Muscle layer of colon (tissue), 2 donors: ENCODE data around the gene PC.
"Not testable (repeated sequence)": the region's sequence is repeated elsewhere in the genome, so short reads cannot be mapped to it uniquely, and the experiment has no call there.

Experiments
- H3K27ac ChIP-seq: one replicate; pipeline ENCODE4 v1.7.0; 2013; ENCODE audit warnings: low read depth, mild to moderate bottlenecking, low read length, moderate library complexity
- H3K27me3 ChIP-seq, 2 donors: one replicate each; pipeline ENCODE4 v1.7.0; 2013; ENCODE audit warnings: low read length in 2 of 2, mild to moderate bottlenecking in 2 of 2; ENCODE audit not compliant: insufficient read depth in 2 of 2, control insufficient read depth in 1 of 2
- H3K36me3 ChIP-seq: one replicate; pipeline ENCODE4 v1.7.0; 2013; ENCODE audit warnings: mild to moderate bottlenecking, low read length; ENCODE audit not compliant: insufficient read depth
- H3K4me1 ChIP-seq: one replicate; pipeline ENCODE4 v1.7.0; 2013; ENCODE audit warnings: mild to moderate bottlenecking, low read length; ENCODE audit not compliant: insufficient read depth
- H3K4me3 ChIP-seq, 2 donors: one replicate each; pipeline ENCODE4 v1.7.0; 2013; ENCODE audit warnings: low read length in 2 of 2, low read depth in 1 of 2, mild to moderate bottlenecking in 1 of 2, moderate library complexity in 1 of 2
- H3K9ac ChIP-seq: one replicate; pipeline ENCODE4 v1.7.0; 2013; ENCODE audit warnings: low read length
- H3K9me3 ChIP-seq: one replicate; pipeline ENCODE4 v1.7.0; 2013; ENCODE audit warnings: mild to moderate bottlenecking, low read length
- donor health status: abdominal sarcoma.
- donor health status: Adenocarcinoma of cecum.

PC gene, protein sequence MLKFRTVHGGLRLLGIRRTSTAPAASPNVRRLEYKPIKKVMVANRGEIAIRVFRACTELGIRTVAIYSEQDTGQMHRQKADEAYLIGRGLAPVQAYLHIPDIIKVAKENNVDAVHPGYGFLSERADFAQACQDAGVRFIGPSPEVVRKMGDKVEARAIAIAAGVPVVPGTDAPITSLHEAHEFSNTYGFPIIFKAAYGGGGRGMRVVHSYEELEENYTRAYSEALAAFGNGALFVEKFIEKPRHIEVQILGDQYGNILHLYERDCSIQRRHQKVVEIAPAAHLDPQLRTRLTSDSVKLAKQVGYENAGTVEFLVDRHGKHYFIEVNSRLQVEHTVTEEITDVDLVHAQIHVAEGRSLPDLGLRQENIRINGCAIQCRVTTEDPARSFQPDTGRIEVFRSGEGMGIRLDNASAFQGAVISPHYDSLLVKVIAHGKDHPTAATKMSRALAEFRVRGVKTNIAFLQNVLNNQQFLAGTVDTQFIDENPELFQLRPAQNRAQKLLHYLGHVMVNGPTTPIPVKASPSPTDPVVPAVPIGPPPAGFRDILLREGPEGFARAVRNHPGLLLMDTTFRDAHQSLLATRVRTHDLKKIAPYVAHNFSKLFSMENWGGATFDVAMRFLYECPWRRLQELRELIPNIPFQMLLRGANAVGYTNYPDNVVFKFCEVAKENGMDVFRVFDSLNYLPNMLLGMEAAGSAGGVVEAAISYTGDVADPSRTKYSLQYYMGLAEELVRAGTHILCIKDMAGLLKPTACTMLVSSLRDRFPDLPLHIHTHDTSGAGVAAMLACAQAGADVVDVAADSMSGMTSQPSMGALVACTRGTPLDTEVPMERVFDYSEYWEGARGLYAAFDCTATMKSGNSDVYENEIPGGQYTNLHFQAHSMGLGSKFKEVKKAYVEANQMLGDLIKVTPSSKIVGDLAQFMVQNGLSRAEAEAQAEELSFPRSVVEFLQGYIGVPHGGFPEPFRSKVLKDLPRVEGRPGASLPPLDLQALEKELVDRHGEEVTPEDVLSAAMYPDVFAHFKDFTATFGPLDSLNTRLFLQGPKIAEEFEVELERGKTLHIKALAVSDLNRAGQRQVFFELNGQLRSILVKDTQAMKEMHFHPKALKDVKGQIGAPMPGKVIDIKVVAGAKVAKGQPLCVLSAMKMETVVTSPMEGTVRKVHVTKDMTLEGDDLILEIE

DNA sequence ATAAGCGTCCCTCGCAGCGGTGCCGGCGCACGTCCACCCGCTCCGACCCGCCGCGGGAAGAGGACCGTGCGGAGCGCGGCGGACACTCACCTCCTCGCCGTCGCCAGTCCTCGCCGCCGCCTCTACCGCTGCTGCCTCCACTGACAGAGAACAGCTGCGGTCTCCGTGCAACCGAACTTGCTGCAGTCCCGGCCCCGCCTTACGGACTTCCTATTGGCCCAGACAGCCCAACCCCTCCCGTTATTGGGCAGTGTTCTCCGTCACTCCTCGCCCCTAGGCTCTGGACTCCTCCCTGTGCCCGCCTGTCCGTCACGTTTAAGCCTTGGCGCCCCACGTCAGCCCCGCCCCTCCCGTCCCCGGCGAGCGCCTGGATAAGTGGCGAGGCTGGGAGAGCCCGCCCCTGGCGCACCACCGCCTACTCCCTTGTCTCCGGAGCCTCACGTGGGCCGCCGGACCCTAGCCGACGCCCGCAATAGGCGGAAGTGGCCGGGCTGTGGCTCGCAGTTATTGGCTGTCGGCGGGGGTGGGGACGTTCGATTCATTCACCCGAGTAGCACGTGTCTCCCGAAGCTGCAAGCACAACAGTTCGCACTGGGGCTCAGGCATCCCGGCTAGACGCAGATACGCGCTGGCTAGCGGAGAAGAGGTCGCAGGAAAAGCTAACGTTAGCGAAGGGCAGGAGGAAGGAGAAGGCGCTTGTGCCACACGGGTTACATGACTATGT, at the start of gene PC:
Gene PC, minus strand, starts transcription at position 152 of the 724 bp plus-strand sequence. CDS start 86,224 bp downstream, outside the sequence.
- no peaks in the 10 kb centered on the region for H3K36me3 ChIP-seq
- no peak within 1 kb of the TSS for H3K27ac ChIP-seq
- peaks cover 10% of the 10 kb centered on the region for H3K4me1 ChIP-seq
- no peak within 1 kb of the TSS for H3K9ac ChIP-seq
- H3K9me3 ChIP-seq = no peaks in the 10 kb centered on the region
- H3K4me3 ChIP-seq = peak within 1 kb of the TSS; percentile 52 to 75
- H3K27me3 ChIP-seq = no peaks in the 10 kb centered on the region

DNA sequence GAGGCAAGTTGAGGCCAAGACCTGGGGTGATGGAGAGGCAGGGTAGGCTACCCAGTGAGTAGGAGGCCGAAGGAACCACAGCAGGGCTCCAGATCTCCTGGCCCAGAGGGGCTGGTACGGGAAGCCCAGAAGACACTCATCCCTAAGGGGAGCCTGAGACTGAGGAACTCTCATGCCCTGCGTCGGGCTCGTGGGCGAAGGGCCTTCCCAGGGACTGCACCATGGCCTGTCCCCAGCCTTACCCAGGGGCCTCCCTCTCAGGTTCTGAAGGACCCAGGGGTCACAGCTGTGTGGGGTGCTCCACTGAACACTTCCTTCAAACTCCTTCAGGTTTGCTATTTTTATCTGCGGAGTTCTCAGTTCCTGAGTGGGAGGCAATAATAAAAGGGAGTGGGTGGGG, 48.9 kb upstream of the PC start:
- no peak overlapping the region for H3K27ac ChIP-seq
- H3K9ac ChIP-seq = no peak overlapping the region
- H3K4me1 ChIP-seq = no peaks in the 10 kb centered on the region
- H3K36me3 ChIP-seq = no peaks in the 10 kb centered on the region
- H3K4me3 ChIP-seq = no peak overlapping the region
- H3K9me3 ChIP-seq = no peaks in the 10 kb centered on the region
- no peaks in the 10 kb centered on the region for H3K27me3 ChIP-seq

DNA sequence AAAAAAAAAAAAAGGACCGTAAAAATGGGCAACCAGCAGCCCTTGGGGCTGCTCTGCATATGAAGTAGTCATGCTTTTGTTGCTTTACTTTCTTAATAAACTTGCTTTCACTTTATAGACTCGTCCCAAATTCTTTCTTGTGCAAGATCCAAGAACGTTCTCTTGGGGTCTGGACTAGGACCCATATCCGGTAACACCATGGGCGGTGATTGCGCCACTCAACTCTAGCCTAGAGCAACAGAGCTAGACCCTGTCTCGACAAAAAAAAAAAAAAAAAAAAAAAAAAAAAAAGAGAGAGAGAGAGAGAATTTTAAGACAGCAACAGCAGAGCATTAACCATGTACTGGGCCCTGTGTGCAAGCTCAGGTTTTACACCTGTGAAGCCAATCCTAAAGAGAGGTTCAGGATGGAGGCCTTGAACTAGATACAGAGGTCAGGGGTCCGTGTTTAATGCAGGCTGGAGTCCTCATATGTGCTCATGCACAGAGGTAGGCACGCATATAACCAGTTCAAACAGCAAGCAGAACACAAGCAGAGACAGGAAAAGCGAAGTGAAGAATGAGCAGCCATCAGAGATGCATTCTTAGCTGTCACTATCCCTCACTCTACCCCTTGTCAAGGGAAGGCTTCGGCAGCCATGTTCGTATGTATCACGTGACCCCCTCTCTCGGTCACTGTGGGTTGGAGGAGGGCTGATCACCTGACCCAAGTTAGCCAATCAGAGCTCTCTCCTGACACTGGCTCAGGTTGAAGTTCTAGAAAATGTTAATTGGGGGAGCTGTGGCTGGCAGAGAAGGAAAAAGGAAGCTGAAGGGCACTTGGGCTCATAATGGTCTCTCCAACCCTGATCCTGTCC, 48.1 kb upstream of the PC start:
- Histone ChIP-seq H3K36me3 (no peaks in the 10 kb centered on the region), H3K9ac (no peak overlapping the region), H3K9me3 (no peaks in the 10 kb centered on the region), H3K4me3 (no peak overlapping the region), H3K27me3 (no peaks in the 10 kb centered on the region), H3K27ac (no peak overlapping the region), H3K4me1 (no peaks in the 10 kb centered on the region)

DNA sequence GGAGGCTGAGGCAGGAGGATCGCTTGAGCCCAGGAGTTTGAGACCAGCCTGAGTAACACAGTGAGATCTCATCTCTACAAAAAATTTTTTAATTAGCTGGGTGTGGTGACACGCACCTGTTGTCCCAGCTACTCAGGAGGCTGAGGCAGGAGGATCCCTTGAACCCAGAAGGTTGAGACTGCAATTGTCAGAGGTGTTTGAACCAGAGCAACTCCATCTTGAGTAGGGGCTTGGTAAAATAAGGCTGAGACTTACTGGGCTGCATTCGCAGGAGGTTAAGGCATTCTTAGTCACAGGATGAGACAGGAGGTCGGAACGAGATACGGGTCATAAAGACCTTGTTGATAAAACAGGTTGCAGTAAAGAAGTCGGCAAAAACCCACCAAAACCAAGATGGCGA, 47.0 kb upstream of the PC start:
- not testable (repeated sequence) for H3K9me3 ChIP-seq, H3K27ac ChIP-seq, H3K36me3 ChIP-seq, H3K9ac ChIP-seq, H3K4me3 ChIP-seq, H3K4me1 ChIP-seq, H3K27me3 ChIP-seq

DNA sequence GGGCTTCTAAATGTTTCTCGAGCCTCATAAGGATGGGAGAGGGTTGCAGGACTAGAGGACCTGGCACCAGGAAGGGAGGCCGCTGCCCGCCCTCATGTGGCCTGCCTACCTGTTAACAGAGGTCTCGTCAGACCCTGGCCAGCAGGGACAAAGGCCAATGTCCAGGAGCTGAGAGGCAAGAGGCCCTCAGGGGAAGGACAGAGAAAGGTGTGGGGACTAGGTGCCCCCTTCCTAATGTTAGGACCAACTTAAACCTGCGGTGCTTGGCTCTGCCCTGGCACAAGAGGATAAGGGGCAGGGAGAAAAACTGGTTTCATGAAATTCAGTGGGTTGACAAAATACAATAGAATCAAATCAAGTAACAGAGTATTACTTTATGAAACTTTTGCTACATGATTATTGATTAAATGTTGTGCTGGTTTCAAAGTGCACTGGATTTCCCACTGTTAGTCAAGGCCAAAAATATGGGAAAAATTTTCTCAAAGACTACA, 44.8 kb upstream of the PC start:
- H3K4me3 ChIP-seq = no peak overlapping the region
- no peak overlapping the region for H3K27ac ChIP-seq
- no peaks in the 10 kb centered on the region for H3K9me3 ChIP-seq

DNA sequence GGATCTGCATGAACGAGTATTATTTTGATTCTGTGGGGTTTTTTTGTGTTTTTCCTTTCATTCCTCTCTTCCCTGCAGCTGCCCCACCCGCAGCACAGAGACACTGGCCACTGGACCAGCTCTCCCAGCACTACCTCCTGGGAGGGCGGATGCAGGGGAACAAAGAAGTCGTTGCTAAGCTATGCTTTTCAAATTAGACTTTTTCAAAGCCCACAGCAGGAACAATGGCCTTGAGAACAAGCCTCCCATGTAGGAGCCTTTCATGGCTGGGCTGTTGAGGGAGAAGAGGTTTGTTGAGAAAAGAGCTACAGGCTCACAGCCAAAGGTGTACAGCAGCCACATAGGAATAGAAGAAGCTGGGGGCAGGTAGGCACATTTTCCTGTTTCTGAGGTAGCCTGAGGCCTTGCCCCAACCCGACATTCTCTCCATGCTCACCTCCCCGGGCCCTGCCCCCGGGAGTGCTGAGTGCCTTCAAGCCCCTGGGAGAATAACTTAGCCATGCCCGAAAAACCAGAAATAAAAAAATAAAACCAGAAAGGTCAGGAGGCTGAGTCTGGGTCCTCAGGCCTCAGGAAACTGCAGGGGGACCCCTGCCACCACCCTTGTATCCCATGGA, 44.2 kb upstream of the PC start:
- Histone ChIP-seq H3K9ac (no peak overlapping the region), H3K9me3 (no peaks in the 10 kb centered on the region), H3K4me1 (no peaks in the 10 kb centered on the region), H3K4me3 (no peak overlapping the region), H3K27ac (no peak overlapping the region), H3K36me3 (no peaks in the 10 kb centered on the region), H3K27me3 (no peaks in the 10 kb centered on the region)

More for the DNA sequence above, 44.8 kb upstream of the PC start:
- no peaks in the 10 kb centered on the region for H3K36me3 ChIP-seq
- no peak overlapping the region for H3K9ac ChIP-seq
- no peaks in the 10 kb centered on the region for H3K27me3 ChIP-seq
- no peaks in the 10 kb centered on the region for H3K4me1 ChIP-seq

DNA sequence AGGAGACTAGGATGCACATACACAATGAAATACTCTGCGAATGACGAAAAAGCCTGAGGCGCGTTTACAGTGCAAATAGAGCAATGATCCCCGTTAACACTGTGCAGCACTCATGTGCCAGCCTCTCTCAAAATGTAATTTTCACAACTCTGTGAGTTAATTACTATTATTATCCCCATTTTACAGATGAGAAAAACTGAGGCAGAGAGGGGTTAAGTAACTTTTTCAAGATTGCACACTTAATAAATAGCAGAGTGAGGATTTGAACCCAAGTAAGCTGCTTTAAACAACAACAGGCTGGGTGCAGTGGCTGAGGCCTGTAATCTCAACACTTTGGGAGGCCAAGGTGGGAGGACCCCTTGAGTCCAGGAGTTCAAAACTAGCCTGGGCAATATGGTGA, 43.1 kb upstream of the PC start:
- Histone ChIP-seq H3K36me3 (no peaks in the 10 kb centered on the region), H3K9me3 (no peaks in the 10 kb centered on the region), H3K9ac (no peak overlapping the region), H3K4me3 (no peak overlapping the region), H3K27ac (no peak overlapping the region), H3K27me3 (peaks cover 0 to 4% of the 10 kb centered on the region in 2 donors), H3K4me1 (no peaks in the 10 kb centered on the region)

DNA sequence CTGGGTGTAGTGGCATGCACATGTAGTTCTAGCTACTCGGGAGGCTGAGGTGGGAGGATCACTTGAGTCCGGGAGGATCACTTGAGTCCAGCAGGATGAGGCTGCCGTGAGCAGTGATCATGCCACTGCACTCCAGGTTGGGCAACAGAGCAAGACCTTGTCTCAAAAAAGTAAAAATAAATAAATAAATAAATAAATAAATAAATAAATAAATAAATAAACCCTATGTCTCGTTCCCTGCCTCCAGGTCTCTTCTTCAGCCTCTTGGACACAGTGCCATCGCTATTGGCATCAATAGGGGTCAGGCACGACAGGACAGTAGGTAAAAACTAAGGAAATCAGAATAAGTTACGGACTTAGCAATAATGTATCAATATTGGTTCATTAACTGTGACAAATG, 41.4 kb upstream of the PC start:
- peaks cover 0 to 4% of the 10 kb centered on the region in 2 donors for H3K27me3 ChIP-seq
- H3K9ac ChIP-seq = no peak overlapping the region
- H3K4me3 ChIP-seq = no peak overlapping the region
- H3K36me3 ChIP-seq = no peaks in the 10 kb centered on the region
- H3K27ac ChIP-seq = no peak overlapping the region
- H3K9me3 ChIP-seq = no peaks in the 10 kb centered on the region
- no peaks in the 10 kb centered on the region for H3K4me1 ChIP-seq

DNA sequence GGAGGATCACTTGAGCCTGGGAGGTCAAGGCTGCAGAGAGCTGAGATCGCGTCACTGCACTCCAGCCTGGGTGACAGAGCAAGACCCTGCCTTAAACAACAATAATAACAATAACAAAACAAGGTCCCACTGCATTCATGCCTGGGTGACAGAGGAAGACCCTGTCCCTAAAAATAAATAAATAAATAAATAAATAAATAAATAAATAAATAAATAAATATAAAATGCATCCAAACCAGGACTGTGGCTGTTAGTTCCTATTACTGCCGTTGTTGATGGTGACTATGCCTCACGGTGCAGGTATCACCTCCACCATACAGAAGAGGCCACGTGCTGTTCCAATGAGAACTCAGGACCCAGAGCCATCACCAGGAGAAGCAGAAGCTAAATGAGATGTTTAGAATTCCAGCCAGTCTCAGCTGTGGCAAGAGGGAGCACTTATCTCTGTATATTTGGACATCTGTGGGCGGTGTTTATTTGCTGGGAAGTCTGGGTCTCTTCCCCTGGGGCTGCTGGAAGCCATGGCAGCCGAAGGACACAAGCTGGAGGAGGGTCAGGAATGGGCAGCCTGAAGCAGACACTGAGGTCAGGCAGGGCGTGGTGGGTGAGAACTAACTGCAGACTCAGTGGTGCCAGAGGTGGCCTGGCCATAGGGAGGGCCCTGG, 38.6 kb upstream of the PC start:
- Histone ChIP-seq H3K36me3 (no peaks in the 10 kb centered on the region), H3K4me3 (no peak overlapping the region), H3K27me3 (peaks cover 0 to 4% of the 10 kb centered on the region in 2 donors), H3K4me1 (no peaks in the 10 kb centered on the region), H3K27ac (no peak overlapping the region), H3K9me3 (no peaks in the 10 kb centered on the region), H3K9ac (no peak overlapping the region)
